Lung (tissue), 12 donors: Measurements from ENCODE around the gene VCL. TPM values are rescaled to one million over a fixed set of nuclear protein-coding genes. Genes with fewer than 3 reads are reported as not detected.
A peak's percentile ranks its signal among the peaks of the same experiment; 100 is the strongest.

Source experiments
- ATAC-seq: fragments of 200-7000 bp; cut with Tn5 transposase; one replicate; pipeline ENCODE4 v1.9.1; 2020; ENCODE audit warnings: moderate number of reproducible peaks; ENCODE audit not compliant: insufficient read depth, low FRiP score
- DNase-seq, 3 donors: peaks; one replicate each; pipeline ENCODE4 v3.0.0-alpha.2; 2013 to 2017
- H3K27ac ChIP-seq, 2 donors: one replicate each; pipeline ENCODE4 v1.5.1; 2013; ENCODE audit warnings: mild to moderate bottlenecking in 2 of 2, moderate library complexity in 2 of 2, control low read depth in 1 of 2, inconsistent platforms in 1 of 2, low read depth in 1 of 2, low read length in 1 of 2
- H3K27me3 ChIP-seq, 3 donors: one replicate each; pipeline ENCODE4 v1.5.1; 2013; ENCODE audit warnings: low read length in 2 of 3; ENCODE audit not compliant: control insufficient read depth in 3 of 3, insufficient read depth in 3 of 3
- H3K36me3 ChIP-seq, 4 donors: one replicate each; pipeline ENCODE4 v1.5.1; 2013; ENCODE audit warnings: low read length in 4 of 4, mild to moderate bottlenecking in 1 of 4, moderate library complexity in 1 of 4; ENCODE audit not compliant: control insufficient read depth in 4 of 4, insufficient read depth in 4 of 4
- H3K4me1 ChIP-seq, 5 donors: one replicate each; pipeline ENCODE4 v1.5.1; 2013; ENCODE audit warnings: low read length in 5 of 5, mild to moderate bottlenecking in 2 of 5, moderate library complexity in 1 of 5; ENCODE audit not compliant: control insufficient read depth in 5 of 5, insufficient read depth in 5 of 5
- H3K4me3 ChIP-seq: one replicate; pipeline ENCODE4 v1.5.1; 2013; ENCODE audit warnings: mild to moderate bottlenecking, control low read depth, moderate library complexity
- H3K9ac ChIP-seq, 2 donors: one replicate each; pipeline ENCODE4 v1.5.1; 2013; ENCODE audit warnings: low read length in 2 of 2, control low read depth in 1 of 2; ENCODE audit not compliant: insufficient read depth in 1 of 2
- H3K9me3 ChIP-seq, 4 donors: one replicate each; pipeline ENCODE4 v1.5.1; 2013; ENCODE audit warnings: low read length in 3 of 4, mild to moderate bottlenecking in 1 of 4, moderate library complexity in 1 of 4; ENCODE audit not compliant: control insufficient read depth in 4 of 4, insufficient read depth in 3 of 4
- CTCF ChIP-seq: IDR thresholded peaks from 2 replicates; pipeline ENCODE4 v1.5.1; 2012; ENCODE audit warnings: mild to moderate bottlenecking; ENCODE audit errors: control extremely low read depth, extremely low read depth
- WGBS, 2 donors: extraction: QIAGEN DNeasy Blood & Tissue Kit; methylation state at CpG; one replicate each; pipeline ENCODE4 v1.1.7; 2013; 5-methylcytosine and 5-hydroxymethylcytosine counted together
- polyA plus RNA-seq, 2 donors: library from polyadenylated mRNA; stranded (reverse); fragments of 200-250 nt; gene quantifications; one replicate each; pipeline ENCODE4 v1.2.1, GENCODE V29; 2013
- total RNA-seq, 2 donors: library from RNA; depleted of rRNA in 1 of 2; stranded (reverse); fragments of >200 nt in 1 of 2; gene quantifications; one replicate each; pipeline ENCODE4 v1.2.1, GENCODE V29; 2014 to 2021
- donor health status: control.
- donor health status: control.
- donor health status: Bipolar disorder and iron deficiency.
- donor health status: healthy.
- donor health status: DM: yes; HTN: yes; CAD: no.

The VCL gene
- total and polyA plus RNA-seq, 4 donors: 24.5 to 181 (median 86.3) TPM

- H3K4me1 ChIP-seq: peaks cover 0 to 37% (median 21%) of the 10 kb centered on the region in 5 donors
- no peak overlapping the region for H3K9ac ChIP-seq
- H3K27me3 ChIP-seq: no peaks in the 10 kb centered on the region
- no peak for DNase-seq
- H3K9me3 ChIP-seq: no peaks in the 10 kb centered on the region
- no peak for TF ChIP-seq CTCF
- 80 to 90% methylated on average over 1 of the region's 1 CpG for WGBS, 2 donors
- no peak overlapping the region for H3K4me3 ChIP-seq
- no peak for ATAC-seq
- H3K27ac ChIP-seq: no peak overlapping the region
- peaks cover 0 to 18% (median 2%) of the 10 kb centered on the region in 4 donors for H3K36me3 ChIP-seq
Measured at GRCh38 chr10:74033702-74034101, 35.8 kb downstream of the VCL start.

GRCh38 chr10:74034301-74034700, 36.4 kb downstream of the VCL start:
- no peak overlapping the region for H3K4me3 ChIP-seq
- no peak overlapping the region for H3K9ac ChIP-seq
- TF ChIP-seq CTCF: no peak
- peaks cover 2 to 38% (median 22%) of the 10 kb centered on the region in 5 donors for H3K4me1 ChIP-seq
- peaks cover 0 to 18% (median 1%) of the 10 kb centered on the region in 4 donors for H3K36me3 ChIP-seq
- no peak overlapping the region for H3K27ac ChIP-seq
- no peak for ATAC-seq
- DNase-seq: no peak
- 49 to 52% methylated on average over 2 of the region's 2 CpGs for WGBS, 2 donors
- no peaks in the 10 kb centered on the region for H3K27me3 ChIP-seq
- H3K9me3 ChIP-seq: no peaks in the 10 kb centered on the region

GRCh38 chr10:74035303-74035702, 37.4 kb downstream of the VCL start:
- Histone ChIP-seq H3K27me3 (no peaks in the 10 kb centered on the region), H3K36me3 (peaks cover 0 to 16% (median 1%) of the 10 kb centered on the region in 4 donors), H3K9me3 (no peaks in the 10 kb centered on the region), H3K9ac (peak overlapping the region in 1 of 2 donors; percentile 47), H3K27ac (no peak overlapping the region), H3K4me3 (no peak overlapping the region), H3K4me1 (peaks cover 10 to 39% (median 27%) of the 10 kb centered on the region in 5 donors)
- 14 to 26% methylated on average over 1 of the region's 1 CpG for WGBS, 2 donors
- DNase-seq: peak; percentile 65 to 91 (median 89)
- TF ChIP-seq CTCF: no peak
- no peak for ATAC-seq

GRCh38 chr10:74036474-74036873, 38.6 kb downstream of the VCL start:
- H3K4me1 ChIP-seq: peaks cover 10 to 40% (median 32%) of the 10 kb centered on the region in 5 donors
- 84 to 89% methylated on average over 4 of the region's 4 CpGs for WGBS, 2 donors
- ATAC-seq: no peak

More at GRCh38 chr10:74036474-74036873, 38.6 kb downstream of the VCL start:
- TF ChIP-seq CTCF: no peak
- DNase-seq: no peak
- no peak overlapping the region for H3K27ac ChIP-seq
- no peak overlapping the region for H3K9ac ChIP-seq
- peaks cover 0 to 14% (median 1%) of the 10 kb centered on the region in 4 donors for H3K36me3 ChIP-seq
- H3K4me3 ChIP-seq: no peak overlapping the region
- H3K27me3 ChIP-seq: no peaks in the 10 kb centered on the region
- no peaks in the 10 kb centered on the region for H3K9me3 ChIP-seq
